Inferior parietal cortex (tissue), 1 donor: Measurements from ENCODE around the gene PLCZ1.
"Not testable (repeated sequence)": the region's sequence is repeated elsewhere in the genome, so short reads cannot be mapped to it uniquely, and the experiment has no call there.

Source experiments
- DNase-seq: peaks from one replicate; pipeline ENCODE4 v3.0.0-alpha.2; 2016; ENCODE audit errors: extremely low spot score

The PLCZ1 gene

DNA sequence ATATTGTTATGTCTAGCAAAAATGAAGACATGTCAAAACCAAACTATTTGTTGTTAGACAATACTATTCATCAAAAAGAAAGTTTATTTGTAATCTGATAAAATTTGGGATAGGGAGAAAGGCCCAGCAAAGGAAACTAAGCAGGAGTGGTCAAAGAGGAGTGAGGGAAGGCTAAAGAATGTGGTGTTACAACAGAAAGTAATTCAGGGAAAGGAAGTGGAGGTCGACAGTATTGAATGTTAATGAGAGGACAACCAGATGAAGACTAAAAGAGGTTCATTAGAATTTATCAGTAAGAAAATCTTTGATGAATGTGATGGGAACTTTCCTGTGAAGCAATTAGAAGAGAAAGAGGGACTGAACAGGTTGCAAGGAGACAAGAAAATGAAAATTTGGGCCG is 33.9 kb downstream of the PLCZ1 start:
- no peak for DNase-seq

- DNase-seq, result no peak
Measured at GRCh38 chr12:18703321-18703720, 34.5 kb downstream of the PLCZ1 start.

DNA sequence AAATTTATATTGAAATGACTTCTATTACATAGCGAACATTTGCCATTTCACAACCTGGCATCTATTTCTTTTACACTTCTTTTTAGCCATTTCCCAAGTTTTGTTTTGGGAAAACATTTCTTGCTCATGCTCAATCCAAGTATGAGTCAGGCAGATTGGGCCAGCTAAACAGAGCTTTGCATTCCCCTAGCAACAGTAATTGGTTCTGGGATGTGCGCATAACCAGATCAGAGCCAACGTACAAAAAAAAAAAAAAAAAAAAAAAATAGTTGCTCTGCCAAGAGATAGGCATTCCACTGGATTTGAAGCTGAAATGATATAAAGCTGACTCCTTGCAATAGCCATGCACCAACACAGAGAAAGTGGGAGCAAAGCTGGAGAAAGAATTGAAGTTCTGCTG is 37.5 kb downstream of the PLCZ1 start:
- no peak for DNase-seq

- DNase-seq, result no peak
Measured at GRCh38 chr12:18696971-18697602, 40.7 kb downstream of the PLCZ1 start.

GRCh38 chr12:18693986-18694385 is 43.8 kb downstream of the PLCZ1 start:
- DNase-seq, result not testable (repeated sequence)

DNA sequence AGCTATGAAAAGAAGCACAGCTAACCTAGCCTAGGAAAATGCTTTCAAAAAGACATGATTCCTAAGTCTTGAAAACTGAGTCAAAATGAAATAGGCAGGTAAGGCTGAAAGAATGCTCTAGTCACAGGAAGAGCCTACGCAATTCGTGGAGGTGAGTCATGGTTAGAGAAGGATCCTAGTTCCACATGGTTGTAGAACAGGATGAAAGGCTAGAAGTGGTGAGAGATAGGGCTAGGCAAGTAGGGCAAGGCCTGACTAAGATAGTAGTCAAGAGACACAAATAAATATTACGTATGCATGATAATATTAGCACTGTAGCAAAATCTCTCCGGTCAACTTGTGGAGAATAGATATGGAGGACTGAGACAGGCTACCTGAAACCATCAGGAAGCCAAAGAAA is 47.2 kb downstream of the PLCZ1 start:
- DNase-seq, result no peak

- no peak for DNase-seq
Measured at GRCh38 chr12:18689771-18690170, 48.0 kb downstream of the PLCZ1 start.

DNA sequence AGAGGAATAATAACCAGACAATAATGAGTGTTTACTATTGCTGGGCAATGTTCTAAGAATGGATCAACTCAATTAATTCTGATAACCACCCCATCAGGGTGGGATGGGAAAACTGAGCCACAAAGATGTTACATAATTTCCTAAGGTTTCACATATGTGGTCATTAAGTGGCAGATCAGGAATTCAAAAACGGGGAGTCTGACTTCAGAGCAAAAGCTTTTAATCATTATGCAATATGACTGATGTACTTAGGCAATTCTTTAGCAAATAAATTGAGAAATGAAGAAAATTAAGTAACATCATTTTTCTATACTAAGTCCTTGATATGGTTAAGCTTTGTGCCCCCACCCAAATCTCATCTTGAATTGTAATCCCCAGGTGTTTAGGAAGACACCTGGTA is 53.4 kb downstream of the PLCZ1 start:
- DNase-seq, result no peak

DNA sequence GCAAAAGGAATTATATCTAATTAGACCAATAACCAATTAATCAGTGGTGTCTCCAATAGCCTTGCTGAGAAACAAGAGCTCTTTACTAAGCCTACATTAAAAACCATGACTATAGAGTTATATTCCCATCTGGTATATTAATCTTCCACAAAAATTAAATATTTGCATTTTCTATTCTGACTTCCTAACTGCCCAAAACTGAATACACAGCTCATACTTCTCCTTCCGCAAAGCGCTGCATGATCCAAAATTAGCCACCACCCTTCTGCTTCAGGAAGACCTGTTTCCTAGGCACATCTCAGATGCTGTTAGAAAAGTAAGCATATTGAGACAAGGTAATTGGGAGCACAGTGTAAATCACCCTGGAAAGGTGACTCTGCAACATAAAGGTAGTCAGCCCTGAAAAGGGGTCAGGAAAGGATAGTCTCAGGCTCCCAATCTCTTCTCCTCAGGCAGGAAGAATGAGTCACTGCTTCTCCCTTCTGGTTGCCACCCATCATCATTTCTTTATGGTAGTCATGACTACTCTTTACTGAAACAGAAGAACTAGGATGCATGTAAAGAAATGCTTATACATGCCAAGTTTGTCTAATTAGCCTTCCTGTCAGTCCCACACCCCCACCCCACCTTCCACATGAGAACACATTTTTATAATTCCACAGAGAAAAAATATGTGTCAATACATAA is 54.3 kb downstream of the PLCZ1 start:
- no peak for DNase-seq

- DNase-seq, result no peak
Measured at GRCh38 chr12:18681818-18682217, 56.0 kb downstream of the PLCZ1 start.

DNA sequence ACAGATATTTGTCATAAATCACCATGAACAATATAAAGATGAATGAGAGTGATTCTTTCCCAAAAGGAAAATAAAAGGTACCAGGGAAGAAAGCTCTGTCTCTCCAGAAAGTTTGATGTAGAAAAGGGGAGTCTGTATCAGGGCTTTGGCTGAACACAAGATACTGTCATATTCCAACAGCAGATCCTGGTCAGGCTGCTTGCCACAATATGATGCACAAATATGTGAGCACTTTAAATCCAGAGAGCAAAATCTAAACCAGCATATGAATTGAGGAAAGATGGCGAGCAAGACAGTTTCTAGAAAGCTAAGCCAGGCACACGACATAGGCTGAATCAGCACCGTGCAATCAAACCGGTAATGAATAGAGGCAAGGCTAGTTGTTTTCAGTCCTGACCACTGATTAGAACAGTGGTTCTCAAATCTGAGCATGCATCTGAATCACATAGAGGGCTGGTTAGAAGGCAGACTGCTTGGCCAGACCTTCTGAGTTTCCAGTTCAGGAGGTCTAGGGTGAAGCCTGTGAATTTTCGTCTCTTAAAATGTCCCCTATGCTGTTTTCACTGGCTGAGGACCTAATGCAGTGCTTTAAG is 60.7 kb downstream of the PLCZ1 start:
- no peak for DNase-seq

- no peak for DNase-seq
Measured at GRCh38 chr12:18676141-18676540, 61.7 kb downstream of the PLCZ1 start.

- no peak for DNase-seq
Measured at GRCh38 chr12:18658829-18659228, 79.0 kb downstream of the PLCZ1 start.

DNA sequence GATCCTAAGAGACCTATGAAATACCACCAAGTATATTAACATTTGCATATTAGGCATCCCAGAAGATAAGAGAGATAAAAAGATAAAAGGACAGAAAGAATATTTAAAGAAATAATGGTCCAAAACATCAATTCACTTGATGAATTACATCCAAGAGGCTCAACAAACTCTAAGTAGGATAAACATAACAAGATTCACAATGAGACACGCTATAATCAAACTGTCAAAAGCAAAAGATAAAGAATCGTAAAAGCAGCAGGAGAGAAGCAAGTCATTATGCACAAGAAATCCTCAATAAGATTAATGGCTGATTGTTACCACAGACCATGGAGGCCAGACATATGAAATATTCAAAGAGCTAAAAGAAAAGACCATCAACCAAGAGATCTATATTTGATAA is 79.6 kb downstream of the PLCZ1 start:
- no peak for DNase-seq

DNA sequence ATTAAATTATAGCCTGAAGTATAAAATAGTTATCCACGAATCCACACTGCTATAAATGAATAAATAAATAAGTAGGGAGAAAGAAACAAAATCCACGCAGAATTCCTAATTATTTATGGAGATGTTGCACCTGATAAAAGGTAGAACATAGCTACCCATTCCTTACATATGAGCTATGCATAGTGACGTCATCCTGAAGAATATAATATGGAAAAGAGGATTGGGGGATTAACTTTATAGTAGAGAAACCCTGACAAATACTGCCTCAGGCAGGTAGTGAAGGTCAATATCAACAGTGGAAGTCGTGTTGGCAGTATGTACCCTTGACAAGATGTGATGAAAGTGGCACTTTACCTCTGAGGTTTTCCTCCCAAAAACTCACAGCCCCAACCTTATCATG is 82.5 kb downstream of the PLCZ1 start:
- no peak for DNase-seq

DNA sequence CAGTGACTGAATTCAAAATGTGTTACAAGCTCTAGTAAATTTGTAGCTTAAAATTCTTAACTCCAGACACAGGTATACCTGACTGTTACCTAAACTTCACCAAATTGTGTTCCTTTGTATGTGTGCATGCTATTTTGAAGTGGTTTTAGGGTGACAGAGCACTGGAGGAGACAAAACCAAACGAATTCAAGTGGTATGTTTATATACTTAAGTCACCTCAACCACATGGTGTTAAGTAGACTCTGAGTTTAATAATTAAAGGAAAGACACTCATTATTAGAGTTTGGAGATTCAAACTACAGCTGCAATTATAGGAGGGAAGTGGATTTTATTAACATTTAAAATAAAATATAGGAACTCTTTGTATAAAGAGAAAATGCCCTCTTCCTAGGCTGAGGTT is 84.3 kb downstream of the PLCZ1 start:
- no peak for DNase-seq

GRCh38 chr12:18652596-18652995 is 85.2 kb downstream of the PLCZ1 start:
- DNase-seq, result no peak

- DNase-seq, result no peak
Measured at GRCh38 chr12:18651525-18651924, 86.3 kb downstream of the PLCZ1 start.

GRCh38 chr12:18646286-18646890 is 91.4 kb downstream of the PLCZ1 start:
- DNase-seq, result no peak

GRCh38 chr12:18644564-18644963 is 93.2 kb downstream of the PLCZ1 start:
- DNase-seq, result no peak

DNA sequence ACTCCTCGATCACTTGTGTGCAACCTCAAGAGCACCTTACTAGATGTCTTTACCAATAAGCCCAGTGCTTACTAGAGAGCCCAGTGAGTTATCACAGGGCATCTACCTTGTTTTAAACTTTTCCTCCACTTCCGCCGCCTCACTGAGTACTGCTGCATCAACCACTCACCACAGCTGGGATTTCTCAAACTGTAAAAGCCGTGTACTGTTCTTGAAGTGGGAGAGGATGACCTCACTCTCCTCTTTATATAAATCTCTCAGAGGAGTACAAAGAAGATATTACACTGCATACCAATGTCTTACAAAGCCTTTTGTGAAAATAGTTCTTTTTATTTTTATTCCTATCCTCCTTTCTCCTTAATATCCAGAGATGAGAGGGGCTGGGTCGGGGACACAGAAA is 94.1 kb downstream of the PLCZ1 start:
- no peak for DNase-seq

DNA sequence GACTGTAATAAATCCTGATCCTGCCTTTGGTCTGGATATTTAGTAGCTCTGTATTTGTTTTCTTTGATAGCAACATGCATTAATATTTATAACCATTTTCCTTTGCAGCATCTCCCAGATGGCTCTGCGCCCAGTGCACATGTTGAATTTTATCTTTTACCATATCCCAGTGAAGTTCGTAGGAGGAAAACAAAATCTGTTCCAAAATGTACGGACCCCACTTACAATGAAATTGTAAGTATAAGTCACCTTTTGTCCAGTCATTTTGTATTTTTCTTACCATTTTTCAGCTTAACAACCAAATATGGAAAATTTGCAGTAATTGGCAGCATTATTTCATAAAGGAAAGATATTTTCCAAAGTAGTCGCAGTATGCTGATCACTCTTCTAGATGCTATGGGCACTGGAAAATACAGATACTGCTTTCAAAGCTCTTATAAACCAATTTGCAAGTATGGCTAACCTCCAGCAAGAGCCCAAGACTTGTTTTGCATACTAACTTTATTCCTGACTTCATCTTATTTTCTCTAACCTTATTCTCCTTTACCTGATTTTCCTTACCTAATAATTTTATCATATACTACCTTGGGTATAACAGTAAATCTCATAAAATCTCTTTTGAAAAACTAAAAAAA is 97.4 kb downstream of the PLCZ1 start:
- DNase-seq, result no peak

GRCh38 chr12:18634382-18634781 is 103.4 kb downstream of the PLCZ1 start:
- no peak for DNase-seq
